Vagina (tissue), 2 donors: Measurements from ENCODE around the gene CTSH. TPM values are rescaled to one million over a fixed set of nuclear protein-coding genes. Genes with fewer than 3 reads are reported as not detected.
"Not testable (repeated sequence)": the region's sequence is repeated elsewhere in the genome, so short reads cannot be mapped to it uniquely, and the experiment has no call there.

ENCODE experiments used
- DNase-seq, 2 donors: peaks; one replicate each; pipeline ENCODE4 v3.0.0-alpha.2; 2017; ENCODE audit errors: extremely low spot score in 2 of 2
- H3K27ac ChIP-seq: fragments of 200-600 bp; sonication (generic); one replicate; pipeline ENCODE4 v1.5.1; 2019
- H3K27me3 ChIP-seq: fragments of 200-600 bp; sonication (generic); one replicate; pipeline ENCODE4 v1.5.1; 2019
- H3K36me3 ChIP-seq, 2 donors: fragments of 200-600 bp; sonication (generic); one replicate each; pipeline ENCODE4 v1.5.1; 2017 to 2019
- H3K4me1 ChIP-seq: fragments of 200-600 bp; sonication (generic); one replicate; pipeline ENCODE4 v1.5.1; 2019
- H3K4me3 ChIP-seq, 2 donors: fragments of 200-600 bp; sonication (generic); 1 replicate in 1 of 2; 2 replicates in 1 of 2; pipeline ENCODE4 v1.5.1; 2016 to 2019
- H3K9me3 ChIP-seq: fragments of 200-600 bp; sonication (generic); one replicate; pipeline ENCODE4 v1.5.1; 2019
- CTCF ChIP-seq, 3 experiments: fragments of 450-650 bp in 2 of 3; fragments of 200-600 bp in 1 of 3; sonication (generic) in 1 of 3; IDR thresholded peaks; one replicate each; pipeline ENCODE4 v1.5.1; 2017 to 2019; ENCODE audit warnings: antibody characterized with exemption in 3 of 3, mild to moderate bottlenecking in 2 of 3, moderate library complexity in 2 of 3
- POLR2A ChIP-seq, 2 donors: fragments of 450-650 bp; IDR thresholded peaks; one replicate each; pipeline ENCODE4 v1.6.1; 2017; ENCODE audit warnings: antibody characterized with exemption in 2 of 2, mild to moderate bottlenecking in 2 of 2, moderate library complexity in 2 of 2
- POLR2AphosphoS5 ChIP-seq, 2 donors: sonication (generic); formaldehyde crosslinking; IDR thresholded peaks; one replicate each; pipeline ENCODE4 v1.9.0; 2017; ENCODE audit warnings: antibody characterized with exemption in 2 of 2, mild to moderate bottlenecking in 2 of 2, low read depth in 1 of 2; ENCODE audit not compliant: insufficient read depth in 1 of 2
- intact Hi-C: fragments of 100-400 bp; cut with DNase I; formaldehyde crosslinking; loops from one replicate; pipeline ENCODE4 v1.15.1; 2023
- total RNA-seq: library from RNA; depleted of rRNA; stranded (reverse); fragments of >200 nt; gene quantifications from one replicate; pipeline ENCODE4 v1.2.3, GENCODE V29; 2016

CTSH gene
- total RNA-seq, 1 donor from 2014 or later, result 110 TPM

GRCh38 chr15:78906316-78906620 is 38.6 kb downstream of the CTSH start:
- H3K9me3 ChIP-seq, result no peaks in the 10 kb centered on the region
- no peaks in the 10 kb centered on the region for H3K27me3 ChIP-seq
- no peak overlapping the region for H3K27ac ChIP-seq
- no peak overlapping the region for H3K4me3 ChIP-seq
- peaks cover 32% of the 10 kb centered on the region for H3K4me1 ChIP-seq
- intact Hi-C loops, result no loop called here
- peaks cover 0 to 39% of the 10 kb centered on the region in 2 donors for H3K36me3 ChIP-seq
- DNase-seq, result no peak
- TF ChIP-seq CTCF (IDR thresholded peaks at IDR 0.05) (no peak), POLR2AphosphoS5 (IDR thresholded peaks at IDR 0.05; ENCODE audit: insufficient read depth in 1 of 2, low read depth in 1 of 2) (no peak), POLR2A (IDR thresholded peaks at IDR 0.05) (no peak)

GRCh38 chr15:78904599-78905358 is 40.1 kb downstream of the CTSH start:
- Histone ChIP-seq H3K4me1 (peaks cover 32% of the 10 kb centered on the region), H3K27me3 (no peaks in the 10 kb centered on the region), H3K4me3 (no peak overlapping the region), H3K36me3 (peaks cover 0 to 52% of the 10 kb centered on the region in 2 donors), H3K9me3 (no peaks in the 10 kb centered on the region), H3K27ac (no peak overlapping the region)
- TF ChIP-seq CTCF (IDR thresholded peaks at IDR 0.05) (no peak), POLR2AphosphoS5 (IDR thresholded peaks at IDR 0.05; ENCODE audit: insufficient read depth in 1 of 2, low read depth in 1 of 2) (no peak), POLR2A (IDR thresholded peaks at IDR 0.05) (no peak)
- DNase-seq, result no peak
- intact Hi-C loops, result no loop called here

- H3K9me3 ChIP-seq, DNase-seq, H3K27me3 ChIP-seq, intact Hi-C loops, H3K4me3 ChIP-seq: not testable (repeated sequence)
- Histone ChIP-seq H3K36me3 (peaks cover 2 to 65% of the 10 kb centered on the region in 2 donors), H3K4me1 (peaks cover 30% of the 10 kb centered on the region), H3K27ac (peak overlapping the region; percentile 2)
Measured at GRCh38 chr15:78902281-78903032, 42.4 kb downstream of the CTSH start.

GRCh38 chr15:78900819-78901533 is 43.9 kb downstream of the CTSH start:
- H3K36me3 ChIP-seq, result peaks cover 2 to 68% of the 10 kb centered on the region in 2 donors
- H3K9me3 ChIP-seq, H3K4me3 ChIP-seq, intact Hi-C loops, H3K27ac ChIP-seq, DNase-seq, H3K27me3 ChIP-seq: not testable (repeated sequence)
- peaks cover 18% of the 10 kb centered on the region for H3K4me1 ChIP-seq

GRCh38 chr15:78898540-78898939 is 46.3 kb downstream of the CTSH start:
- no peak for DNase-seq
- Histone ChIP-seq H3K4me1 (peaks cover 15% of the 10 kb centered on the region), H3K4me3 (no peak overlapping the region), H3K27ac (no peak overlapping the region), H3K27me3 (no peaks in the 10 kb centered on the region), H3K9me3 (no peaks in the 10 kb centered on the region), H3K36me3 (peaks cover 2 to 83% of the 10 kb centered on the region in 2 donors)
- intact Hi-C loops, result no loop called here
- TF ChIP-seq POLR2A (IDR thresholded peaks at IDR 0.05), result no peak
- TF ChIP-seq CTCF (IDR thresholded peaks at IDR 0.05), result no peak
- no peak for TF ChIP-seq POLR2AphosphoS5 (IDR thresholded peaks at IDR 0.05; ENCODE audit: insufficient read depth in 1 of 2, low read depth in 1 of 2)
